Loucy (cell line): ENCODE results near the gene GRIP1.

Experiments used
- H2AFZ ChIP-seq: fragments of 200-600 bp; sonication (generic); 2 replicates; pipeline ENCODE4 v1.6.0; 2016; ENCODE audit warnings: antibody characterized with exemption, mild to moderate bottlenecking, low read length, moderate library complexity
- H3F3A ChIP-seq: fragments of 200-600 bp; 2 replicates; pipeline ENCODE4 v1.6.0; 2016; ENCODE audit warnings: antibody characterized with exemption, low read depth, mild to moderate bottlenecking
- H3K27me3 ChIP-seq: fragments of 200-600 bp; sonication (generic); 2 replicates; pipeline ENCODE4 v1.6.1; 2014; ENCODE audit warnings: low read length, mild to moderate bottlenecking; ENCODE audit not compliant: insufficient read depth, poor library complexity, severe bottlenecking
- H3K36me3 ChIP-seq: fragments of 200-600 bp; sonication (generic); 2 replicates; pipeline ENCODE4 v1.6.1; 2016; ENCODE audit warnings: low read length; ENCODE audit not compliant: insufficient read depth
- H3K4me1 ChIP-seq: fragments of 200-600 bp; sonication (generic); 2 replicates; pipeline ENCODE4 v1.5.1; 2014; ENCODE audit warnings: low read length, mild to moderate bottlenecking; ENCODE audit not compliant: insufficient read depth, poor library complexity, severe bottlenecking
- H3K4me2 ChIP-seq: fragments of 200-600 bp; sonication (generic); 2 replicates; pipeline ENCODE4 v1.6.0; 2014; ENCODE audit warnings: antibody characterized with exemption, low read length, low read depth, mild to moderate bottlenecking; ENCODE audit not compliant: poor library complexity, severe bottlenecking
- H3K4me3 ChIP-seq: fragments of 200-600 bp; sonication (generic); 2 replicates; pipeline ENCODE4 v1.5.1; 2014; ENCODE audit warnings: low read length, mild to moderate bottlenecking, mixed read lengths; ENCODE audit not compliant: poor library complexity, severe bottlenecking
- H3K79me2 ChIP-seq: fragments of 200-600 bp; sonication (generic); 2 replicates; pipeline ENCODE4 v1.6.1; 2014; ENCODE audit warnings: low read length; ENCODE audit not compliant: insufficient read depth
- H3K9ac ChIP-seq: fragments of 200-600 bp; sonication (generic); 2 replicates; pipeline ENCODE4 v1.6.0; 2014; ENCODE audit warnings: mild to moderate bottlenecking, low read depth, low read length, moderate library complexity; ENCODE audit not compliant: poor library complexity, severe bottlenecking
- H3K9me2 ChIP-seq: fragments of 200-600 bp; sonication (generic); replicated peaks from 2 replicates; pipeline ENCODE4 v1.6.1; 2016; ENCODE audit warnings: low read depth, low read length, mixed read lengths
- H3K9me3 ChIP-seq: fragments of 200-600 bp; sonication (generic); 2 replicates; pipeline ENCODE4 v1.6.1; 2014; ENCODE audit warnings: mild to moderate bottlenecking, antibody characterized with exemption, low read length, low read depth; ENCODE audit not compliant: insufficient read depth
- H4K20me1 ChIP-seq: fragments of 200-600 bp; sonication (generic); 2 replicates; pipeline ENCODE4 v1.6.0; 2014; ENCODE audit warnings: antibody characterized with exemption, low read length, mild to moderate bottlenecking; ENCODE audit not compliant: insufficient read depth, poor library complexity, severe bottlenecking
- CTCF ChIP-seq: fragments of 200-600 bp; sonication (generic); conservative IDR thresholded peaks from 2 replicates; pipeline ENCODE4 v1.5.1; 2014; ENCODE audit warnings: mild to moderate bottlenecking, antibody characterized with exemption, low read length
- EZH2phosphoT487 ChIP-seq: fragments of 200-600 bp; IDR thresholded peaks from 2 replicates; pipeline ENCODE4 v1.6.1; 2018; ENCODE audit warnings: antibody characterized with exemption, mild to moderate bottlenecking, moderate library complexity, borderline replicate concordance

GRIP1 gene

DNA sequence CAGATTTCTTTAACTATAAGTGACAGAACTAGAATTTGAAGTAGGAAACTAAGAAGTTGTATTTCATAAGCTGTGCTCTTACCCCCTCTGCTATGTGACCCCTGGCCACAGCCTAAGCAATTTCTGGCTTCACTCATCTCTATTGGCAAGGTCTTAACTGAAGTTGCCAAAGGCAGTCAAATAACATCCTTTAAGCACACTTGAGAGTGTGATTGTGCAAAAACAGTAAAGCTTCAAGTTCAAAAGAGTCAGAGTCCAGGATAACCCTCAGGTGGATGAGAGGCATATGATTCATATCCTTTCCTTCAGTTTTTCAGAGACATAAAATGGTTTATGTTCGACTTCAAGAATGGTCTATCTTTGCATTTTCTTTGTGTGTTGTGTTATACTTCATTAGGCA is 45.2 kb downstream of the GRIP1 start:
- H2AFZ ChIP-seq = no peak overlapping the region
- no peak for TF ChIP-seq CTCF
- no peak for TF ChIP-seq EZH2phosphoT487
- no peaks in the 10 kb centered on the region for H4K20me1 ChIP-seq
- no peaks in the 10 kb centered on the region for H3K4me1 ChIP-seq
- H3K4me3 ChIP-seq = no peak overlapping the region
- H3K36me3 ChIP-seq = no peaks in the 10 kb centered on the region
- H3K9me2 ChIP-seq = no peaks in the 10 kb centered on the region
- no peaks in the 10 kb centered on the region for H3K9me3 ChIP-seq
- H3F3A ChIP-seq = no peaks in the 10 kb centered on the region
- no peak overlapping the region for H3K9ac ChIP-seq
- H3K4me2 ChIP-seq = no peak overlapping the region
- no peaks in the 10 kb centered on the region for H3K79me2 ChIP-seq
- H3K27me3 ChIP-seq = no peaks in the 10 kb centered on the region

- TF ChIP-seq EZH2phosphoT487 = no peak
- TF ChIP-seq CTCF = no peak
- no peak overlapping the region for H3K9ac ChIP-seq
- no peaks in the 10 kb centered on the region for H3K9me2 ChIP-seq
- H3K79me2 ChIP-seq = no peaks in the 10 kb centered on the region
- no peaks in the 10 kb centered on the region for H3K9me3 ChIP-seq
- H3K4me1 ChIP-seq = no peaks in the 10 kb centered on the region
- H4K20me1 ChIP-seq = no peaks in the 10 kb centered on the region
- H2AFZ ChIP-seq = no peak overlapping the region
- H3K4me2 ChIP-seq = no peak overlapping the region
- no peak overlapping the region for H3K4me3 ChIP-seq
- no peaks in the 10 kb centered on the region for H3F3A ChIP-seq
- no peaks in the 10 kb centered on the region for H3K27me3 ChIP-seq
- H3K36me3 ChIP-seq = no peaks in the 10 kb centered on the region
Observed at GRCh38 chr12:66629138-66629870, 49.6 kb downstream of the GRIP1 start.

DNA sequence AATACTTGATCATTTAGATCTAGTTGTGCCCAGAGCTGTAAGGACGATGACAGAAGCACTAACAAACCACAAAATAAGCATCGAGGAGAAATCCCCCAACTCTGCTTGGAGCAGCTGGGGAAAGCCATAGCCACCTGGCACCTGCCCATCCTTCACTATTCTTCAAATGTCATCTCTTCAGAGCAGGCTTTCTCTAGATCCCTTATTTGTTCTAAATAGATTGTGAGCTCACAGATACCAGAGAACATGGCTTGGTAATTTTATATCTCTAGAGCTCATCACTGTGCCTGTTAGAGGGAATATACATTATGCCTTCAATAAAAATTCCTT is 50.9 kb downstream of the GRIP1 start:
- no peak overlapping the region for H3K4me2 ChIP-seq
- TF ChIP-seq EZH2phosphoT487 (no peak), CTCF (no peak)
- H3K36me3 ChIP-seq = no peaks in the 10 kb centered on the region
- H3F3A ChIP-seq = no peaks in the 10 kb centered on the region
- H3K79me2 ChIP-seq = no peaks in the 10 kb centered on the region
- no peaks in the 10 kb centered on the region for H3K4me1 ChIP-seq
- H3K9me2 ChIP-seq = no peaks in the 10 kb centered on the region
- no peaks in the 10 kb centered on the region for H3K9me3 ChIP-seq
- H2AFZ ChIP-seq = no peak overlapping the region
- no peaks in the 10 kb centered on the region for H4K20me1 ChIP-seq
- no peaks in the 10 kb centered on the region for H3K27me3 ChIP-seq
- H3K4me3 ChIP-seq = no peak overlapping the region
- no peak overlapping the region for H3K9ac ChIP-seq
